GM21619 (cell line): ENCODE measurements around the gene ALDH5A1.
"Not testable (repeated sequence)": the region's sequence is repeated elsewhere in the genome, so short reads cannot be mapped to it uniquely, and the experiment has no call there.

Experiments
- ATAC-seq: cut with Tn5 transposase; IDR thresholded peaks from one replicate; pipeline ENCODE4 v1.9.1; 2021; ENCODE audit not compliant: unreplicated experiment

ALDH5A1 gene

DNA sequence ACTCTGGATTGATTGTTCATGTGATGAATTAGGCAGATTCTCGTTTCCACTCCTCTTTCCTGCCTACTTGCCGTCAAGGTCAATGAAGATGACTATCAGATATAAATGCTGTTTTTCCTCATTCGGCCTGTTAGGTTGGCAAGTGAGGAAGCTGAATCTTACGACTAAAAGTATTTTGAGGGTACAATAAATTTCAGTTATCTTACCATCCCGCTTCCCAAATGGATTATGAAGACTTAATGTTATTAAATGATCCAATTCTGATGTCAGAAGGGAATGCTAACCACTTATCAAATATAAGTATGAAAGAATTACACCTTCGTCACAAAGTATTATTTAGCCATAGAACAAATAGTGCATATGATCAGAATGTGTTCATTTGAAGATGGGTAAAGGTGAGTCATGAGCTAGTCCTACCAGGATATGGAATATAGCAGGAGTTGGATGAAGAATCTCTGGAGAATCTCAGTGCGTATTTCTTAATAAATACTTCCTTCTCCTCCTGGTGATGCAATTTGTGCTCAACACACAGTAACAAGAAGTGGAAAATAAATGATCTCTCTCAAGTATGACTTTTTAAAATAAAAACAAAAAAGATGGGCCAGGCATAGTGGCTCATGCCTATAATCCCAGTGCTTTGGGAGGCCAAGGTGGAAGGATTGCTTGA lies 10.0 kb upstream of the ALDH5A1 start:
- ATAC-seq = no peak

DNA sequence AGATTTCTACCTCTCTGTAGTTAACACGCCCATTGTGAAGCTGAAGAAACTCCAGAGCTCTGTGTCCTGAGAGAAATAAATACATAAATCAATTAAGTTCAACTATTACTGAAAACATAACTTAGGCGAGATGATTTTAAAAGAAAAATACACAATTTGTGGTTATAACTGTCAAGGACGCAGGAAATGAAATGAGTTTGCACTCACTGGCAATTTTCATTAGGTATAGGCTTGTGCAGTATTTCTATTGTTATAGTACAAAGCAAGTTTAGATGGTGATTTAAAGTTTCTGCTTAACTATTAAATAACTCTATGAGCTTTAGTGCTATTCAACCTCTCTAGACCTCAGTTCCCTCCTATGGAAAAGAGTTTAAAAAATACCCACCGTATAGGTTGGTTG lies 8.7 kb upstream of the ALDH5A1 start:
- ATAC-seq = no peak

DNA sequence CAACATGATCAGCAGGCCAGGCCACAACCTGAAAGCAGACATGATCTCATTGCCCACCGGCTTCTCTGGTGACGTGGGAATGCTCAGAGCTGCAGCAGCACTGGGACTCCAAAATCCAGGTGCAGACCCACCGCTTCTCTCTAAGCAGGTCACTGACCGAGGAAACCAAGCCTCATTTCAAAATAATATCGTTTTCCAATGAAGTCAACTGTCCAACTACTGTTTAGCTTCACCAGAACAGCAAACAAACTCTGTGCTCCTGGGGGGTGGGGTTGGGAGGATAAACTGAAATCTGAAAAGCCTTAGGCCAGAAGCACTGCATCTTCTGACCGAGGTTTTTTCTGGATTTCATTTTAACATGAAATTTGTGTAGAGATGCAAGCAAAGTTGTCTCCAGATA lies 5.3 kb upstream of the ALDH5A1 start, which contains the start of gene GPLD1:
Gene GPLD1 (minus strand): TSS at position 109 of the 400 bp plus-strand sequence. CDS start 67 bp downstream, at position 42.
- no peak for ATAC-seq

DNA sequence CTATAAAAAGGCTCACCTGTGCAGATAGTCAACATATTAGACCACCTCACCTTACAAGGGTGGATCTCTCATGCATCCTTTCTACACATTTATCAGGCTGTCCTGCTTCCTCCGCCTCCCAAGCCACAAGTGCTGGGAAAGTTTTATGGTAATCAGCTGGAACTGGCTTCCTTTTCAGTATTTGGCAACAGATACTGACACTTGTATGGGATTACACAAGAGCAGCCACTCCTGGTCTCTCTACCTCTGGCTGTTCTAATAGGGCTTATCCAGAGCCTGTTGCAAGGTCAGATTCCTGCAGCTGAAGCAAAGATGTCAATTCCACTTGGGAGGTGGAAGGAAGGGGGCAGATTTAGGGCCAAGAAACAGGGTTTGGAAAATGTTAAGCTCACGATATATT lies 4.9 kb upstream of the ALDH5A1 start:
- no peak for ATAC-seq

DNA sequence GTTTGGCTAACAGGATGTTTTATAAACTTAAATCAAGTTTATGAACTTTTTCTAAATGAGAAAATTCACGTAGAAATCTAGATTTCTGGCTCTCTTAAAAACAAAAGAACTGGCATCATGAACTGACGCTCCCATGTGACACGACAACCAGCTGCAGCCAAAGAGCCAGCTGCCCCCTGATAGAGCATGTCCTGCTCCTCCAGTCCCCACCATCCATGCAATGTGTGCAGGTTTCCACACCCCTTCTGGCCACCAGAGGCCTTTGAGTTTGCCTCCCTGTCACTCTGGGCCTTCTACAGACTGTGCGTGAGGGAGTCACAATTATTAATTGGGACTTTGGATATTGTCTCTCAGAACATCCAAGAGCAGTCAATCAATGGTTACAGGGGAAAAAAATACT lies 3.8 kb upstream of the ALDH5A1 start:
- no peak for ATAC-seq

DNA sequence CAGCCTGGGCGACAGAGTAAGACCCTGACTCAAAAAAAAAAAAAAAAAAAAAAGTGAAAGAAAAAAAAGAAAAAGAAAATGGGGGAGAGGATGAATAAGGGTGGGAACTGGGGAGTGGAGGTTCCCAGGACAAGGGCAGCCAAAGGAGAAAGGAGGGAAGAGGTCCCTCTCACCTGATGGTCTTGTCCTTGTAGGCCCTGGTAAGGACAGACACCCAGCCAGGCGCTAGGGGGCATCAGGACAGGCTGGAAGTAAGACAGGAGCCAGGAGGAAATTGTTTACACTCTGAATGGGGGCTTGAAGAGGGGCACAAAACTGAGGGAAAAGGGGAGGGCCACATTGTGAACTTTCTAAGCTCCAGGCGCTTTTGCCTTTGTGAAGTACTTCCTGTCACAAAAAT lies 2.3 kb upstream of the ALDH5A1 start:
- ATAC-seq = no peak

DNA sequence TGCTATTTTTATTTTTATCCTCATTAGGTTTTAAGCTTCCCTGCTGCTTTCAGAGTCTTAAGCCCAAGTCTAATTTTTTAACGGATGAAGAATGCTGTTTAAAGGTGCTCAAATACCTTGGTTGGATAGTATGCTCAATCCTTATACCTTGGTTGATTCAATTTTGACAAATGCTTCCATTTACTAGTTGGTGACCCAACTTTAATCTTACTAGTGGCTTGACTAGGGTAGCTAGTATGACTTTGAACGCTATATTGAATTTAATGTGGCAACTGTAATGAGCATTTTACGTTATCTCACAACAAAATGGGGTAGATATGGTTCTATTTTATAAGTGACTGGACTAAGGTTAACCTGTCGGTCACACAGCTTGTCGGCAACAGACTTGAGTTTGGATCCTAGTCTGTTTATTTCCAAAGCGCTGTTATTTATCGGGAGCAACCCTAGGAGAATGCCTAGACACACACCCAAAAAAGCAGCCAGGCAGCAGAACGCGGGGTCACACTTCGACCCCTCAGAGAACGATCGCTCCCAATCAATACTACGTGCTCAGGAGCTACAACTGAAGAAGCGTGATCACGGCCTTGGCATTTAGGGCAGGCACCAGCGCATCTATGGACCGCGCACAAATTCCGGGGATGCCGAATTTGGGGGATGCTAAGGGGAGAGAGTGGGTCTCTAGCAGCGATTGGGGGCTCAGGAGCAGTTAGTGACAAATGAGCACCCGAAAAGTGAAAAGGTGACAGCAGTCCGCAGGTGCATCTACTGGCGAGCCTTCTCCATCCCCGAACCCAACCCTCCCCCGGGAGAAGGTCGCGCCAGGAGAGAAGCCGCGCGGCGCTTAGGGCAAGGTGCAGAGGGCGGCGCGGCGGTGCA lies 586 bp upstream of the ALDH5A1 start:
- ATAC-seq = peak; percentile 6

DNA sequence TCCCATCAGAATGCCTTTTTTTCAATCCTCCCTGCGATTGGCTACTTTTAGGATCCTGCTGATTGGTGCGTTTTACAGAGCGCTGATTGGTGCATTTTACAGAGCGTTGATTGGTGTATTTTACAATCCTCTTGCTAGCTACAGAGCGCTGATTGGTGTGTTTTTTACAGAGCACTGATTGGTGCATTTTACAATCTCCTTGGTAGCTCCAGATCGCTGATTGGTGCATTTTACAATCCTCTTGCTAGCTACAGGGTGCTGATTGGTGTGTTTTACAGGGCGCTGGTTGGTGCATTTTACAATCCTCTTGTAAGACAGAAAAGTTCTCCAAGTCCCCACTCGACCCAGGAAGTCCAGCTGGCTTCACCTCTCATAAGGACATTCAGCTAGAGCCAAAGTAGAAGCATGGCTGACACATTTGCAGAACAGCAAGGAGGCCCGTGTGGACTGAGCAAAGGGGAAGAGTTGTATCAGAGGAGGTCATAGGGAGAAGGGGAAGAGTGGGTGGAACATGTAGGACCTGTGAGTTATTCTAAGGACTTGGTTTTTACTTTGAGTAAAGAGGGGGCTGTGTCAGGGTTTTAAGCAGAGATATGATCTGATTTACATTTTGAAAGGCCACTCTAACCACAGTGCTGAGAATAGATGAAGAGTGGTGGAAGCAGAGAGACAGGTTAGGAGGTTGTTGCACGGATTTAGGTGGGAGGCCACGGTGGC lies 2.6 kb downstream of the ALDH5A1 start:
- no peak for ATAC-seq

DNA sequence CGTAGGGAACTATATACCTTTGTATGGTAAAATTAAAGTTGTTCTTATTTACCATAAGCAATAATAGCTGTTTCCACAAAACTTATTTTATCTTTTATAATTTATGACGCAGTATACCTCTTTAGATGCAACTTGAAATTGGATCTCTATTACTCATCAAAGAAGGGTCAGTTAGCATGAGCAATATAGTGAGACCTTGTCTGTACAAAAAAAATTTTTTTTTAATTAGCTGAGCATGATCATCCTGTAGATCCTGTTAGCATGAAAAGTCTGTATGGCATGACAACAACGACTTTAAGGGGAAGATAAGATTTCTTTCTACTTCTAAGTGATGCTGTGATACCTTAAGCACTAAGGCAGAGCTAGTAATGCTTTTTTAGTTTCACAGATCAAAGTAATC lies 5.9 kb downstream of the ALDH5A1 start:
- ATAC-seq = no peak

DNA sequence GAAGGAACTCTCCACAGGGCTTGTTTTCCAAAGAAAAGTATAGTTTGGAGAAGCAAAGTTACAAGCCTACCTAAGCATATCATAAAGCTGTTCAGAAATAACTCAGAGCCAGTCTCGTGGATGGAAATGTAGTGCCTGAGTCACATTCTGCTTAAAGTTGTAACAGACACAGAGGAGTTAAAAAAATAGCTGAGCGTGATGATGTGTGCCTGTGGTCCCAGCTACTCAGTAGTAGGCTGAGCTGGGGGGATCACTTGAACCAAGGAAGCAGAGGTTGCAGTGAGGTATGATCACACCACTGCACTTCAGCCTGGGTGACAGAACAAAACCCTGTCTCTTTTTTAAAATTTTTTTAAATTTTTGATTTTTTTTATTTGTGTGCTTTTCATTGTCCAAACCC lies 6.6 kb downstream of the ALDH5A1 start:
- ATAC-seq = no peak

DNA sequence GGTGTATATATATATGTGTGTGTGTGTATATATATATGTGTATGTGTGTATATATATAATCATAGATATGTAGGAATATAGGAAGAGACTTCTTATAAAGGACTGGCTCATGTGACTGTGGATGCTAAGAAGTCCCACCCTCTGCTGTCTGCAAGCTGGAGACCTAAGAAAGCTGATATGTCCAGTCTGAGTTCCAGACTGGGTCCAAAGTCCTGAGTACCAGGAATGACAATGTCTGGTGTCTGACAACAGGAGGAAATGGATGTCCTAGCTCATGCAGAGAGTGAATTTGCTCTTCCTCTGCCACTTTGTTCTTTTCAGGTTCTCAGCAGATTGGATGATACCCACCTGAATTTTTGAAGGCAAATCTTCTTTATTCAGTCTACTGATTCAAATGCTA lies 7.1 kb downstream of the ALDH5A1 start:
- no peak for ATAC-seq

DNA sequence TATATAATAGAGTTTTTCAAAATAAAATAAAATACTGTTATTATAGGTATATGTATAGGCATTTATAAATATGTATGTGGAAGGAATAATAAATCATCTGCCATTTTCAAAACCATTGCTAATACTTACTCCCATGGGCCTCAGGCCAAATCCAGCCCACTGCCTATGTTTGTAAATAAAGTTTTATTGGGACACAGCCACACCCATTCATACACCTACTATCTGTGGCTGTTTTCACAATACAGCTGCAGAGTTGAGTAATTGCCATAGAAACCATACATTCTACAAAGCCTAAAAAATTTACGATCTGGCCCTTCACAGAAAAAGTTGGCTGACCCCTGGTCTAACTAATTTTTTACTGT lies 9.5 kb downstream of the ALDH5A1 start:
- ATAC-seq = no peak

DNA sequence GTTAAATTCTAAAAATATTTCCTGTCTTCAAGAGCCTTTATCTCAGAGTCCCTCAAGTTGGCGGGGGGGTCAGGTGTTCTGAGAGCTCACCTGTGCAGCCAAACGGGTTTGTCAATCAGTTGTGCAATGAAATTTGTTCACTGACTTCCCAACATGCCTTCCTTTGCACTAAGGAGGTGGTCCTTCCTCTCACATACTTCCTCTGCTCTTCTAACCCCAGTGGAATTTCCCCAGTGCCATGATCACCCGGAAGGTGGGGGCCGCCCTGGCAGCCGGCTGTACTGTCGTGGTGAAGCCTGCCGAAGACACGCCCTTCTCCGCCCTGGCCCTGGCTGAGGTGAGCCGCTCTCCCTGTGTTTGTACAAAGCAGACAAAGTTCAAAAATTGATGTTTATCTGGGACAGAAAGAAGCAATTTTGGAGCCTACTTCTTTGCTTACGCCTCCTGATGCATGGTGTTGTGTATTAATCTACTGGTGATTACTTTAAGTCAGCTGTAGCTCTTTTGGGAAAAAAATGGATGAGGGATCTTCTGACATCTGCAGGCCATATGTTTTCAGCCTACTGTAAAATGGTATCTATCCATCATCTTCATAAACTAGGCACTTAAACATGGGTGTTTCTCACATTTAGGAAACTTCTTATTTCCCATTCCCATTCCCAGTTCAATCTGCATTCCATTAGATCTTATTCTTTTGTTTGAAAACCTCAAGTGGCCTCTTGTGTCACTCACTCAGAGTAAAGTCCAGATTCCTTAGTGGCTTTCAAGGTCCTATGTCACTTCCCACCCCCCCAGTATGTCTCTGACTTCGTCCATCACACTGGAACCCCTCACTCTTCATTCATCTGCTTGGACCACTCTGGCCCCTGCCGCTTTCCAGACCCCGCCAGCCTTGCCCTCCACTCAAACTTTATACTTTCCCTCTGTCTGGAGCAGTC lies 10.1 kb downstream of the ALDH5A1 start:
- no peak for ATAC-seq

DNA sequence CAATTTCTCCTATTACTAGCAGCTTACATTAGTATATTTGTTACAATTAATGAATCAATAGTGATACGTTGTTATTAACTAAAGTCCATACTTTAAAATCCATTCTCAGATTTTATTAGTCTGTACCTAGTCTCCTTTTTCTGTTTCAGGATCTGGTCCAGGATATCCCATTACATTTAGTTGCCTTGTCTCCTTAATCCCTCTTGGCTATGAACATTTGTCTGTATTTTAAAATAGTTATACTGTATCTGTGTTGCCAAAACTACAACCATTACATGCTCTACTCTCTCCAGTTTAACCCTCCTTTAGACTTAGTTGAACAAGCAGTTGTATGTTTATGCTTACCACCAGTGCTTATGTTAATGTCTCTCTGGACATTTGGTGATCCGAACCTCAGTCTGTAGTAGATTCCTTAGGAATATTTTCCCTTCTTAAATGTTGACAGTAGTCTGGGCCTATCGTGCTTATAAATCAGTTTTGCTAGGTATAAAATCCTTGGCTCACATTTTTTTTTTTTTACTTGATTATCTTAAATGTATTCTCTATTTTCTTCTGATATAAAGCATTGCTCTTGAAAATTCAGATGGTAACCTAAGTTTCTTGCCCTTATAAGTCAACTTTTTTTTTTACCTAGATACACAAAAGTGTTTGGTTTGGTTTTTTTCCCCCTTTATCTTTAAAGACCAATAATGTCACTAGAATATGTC lies 12.2 kb downstream of the ALDH5A1 start:
- ATAC-seq = no peak

DNA sequence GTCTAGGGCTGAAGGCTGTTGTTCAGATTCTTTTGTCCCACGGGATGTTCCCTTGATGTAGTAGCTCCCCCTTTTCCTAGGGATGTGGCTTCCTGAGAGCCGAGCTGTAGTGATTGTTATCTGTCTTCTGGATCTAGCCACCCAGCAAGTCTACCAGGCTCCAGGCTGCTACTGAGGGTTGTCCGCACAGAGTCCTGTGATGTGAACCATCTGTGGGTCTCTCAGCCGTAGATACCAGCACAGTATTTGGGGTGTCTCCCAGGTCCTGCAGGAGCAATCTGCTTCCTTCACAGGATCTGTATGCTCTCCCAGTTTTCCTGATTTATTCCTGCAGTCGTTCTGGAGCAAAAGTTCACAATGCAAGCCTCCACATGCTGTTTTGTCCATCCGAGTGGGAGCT lies 17.2 kb downstream of the ALDH5A1 start:
- not testable (repeated sequence) for ATAC-seq

DNA sequence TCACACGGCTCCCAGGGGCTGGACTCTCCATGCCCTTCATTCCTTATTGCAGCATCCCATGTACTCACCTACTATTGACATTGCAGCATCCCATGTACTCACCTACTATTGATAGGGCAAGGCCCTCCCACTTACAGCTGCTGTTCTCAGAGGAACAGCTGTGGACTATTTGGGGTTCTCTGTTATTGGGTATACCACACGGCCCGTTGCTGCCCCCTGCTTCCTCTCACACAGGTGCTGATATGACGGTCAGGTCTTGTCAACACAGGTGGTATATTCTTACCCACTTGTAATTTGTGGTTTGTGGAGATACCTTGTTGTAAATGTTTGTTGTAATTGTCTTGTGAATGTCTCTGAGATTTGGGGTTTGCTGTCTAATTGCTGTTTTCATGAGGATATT lies 18.8 kb downstream of the ALDH5A1 start:
- peak; percentile 32 for ATAC-seq

DNA sequence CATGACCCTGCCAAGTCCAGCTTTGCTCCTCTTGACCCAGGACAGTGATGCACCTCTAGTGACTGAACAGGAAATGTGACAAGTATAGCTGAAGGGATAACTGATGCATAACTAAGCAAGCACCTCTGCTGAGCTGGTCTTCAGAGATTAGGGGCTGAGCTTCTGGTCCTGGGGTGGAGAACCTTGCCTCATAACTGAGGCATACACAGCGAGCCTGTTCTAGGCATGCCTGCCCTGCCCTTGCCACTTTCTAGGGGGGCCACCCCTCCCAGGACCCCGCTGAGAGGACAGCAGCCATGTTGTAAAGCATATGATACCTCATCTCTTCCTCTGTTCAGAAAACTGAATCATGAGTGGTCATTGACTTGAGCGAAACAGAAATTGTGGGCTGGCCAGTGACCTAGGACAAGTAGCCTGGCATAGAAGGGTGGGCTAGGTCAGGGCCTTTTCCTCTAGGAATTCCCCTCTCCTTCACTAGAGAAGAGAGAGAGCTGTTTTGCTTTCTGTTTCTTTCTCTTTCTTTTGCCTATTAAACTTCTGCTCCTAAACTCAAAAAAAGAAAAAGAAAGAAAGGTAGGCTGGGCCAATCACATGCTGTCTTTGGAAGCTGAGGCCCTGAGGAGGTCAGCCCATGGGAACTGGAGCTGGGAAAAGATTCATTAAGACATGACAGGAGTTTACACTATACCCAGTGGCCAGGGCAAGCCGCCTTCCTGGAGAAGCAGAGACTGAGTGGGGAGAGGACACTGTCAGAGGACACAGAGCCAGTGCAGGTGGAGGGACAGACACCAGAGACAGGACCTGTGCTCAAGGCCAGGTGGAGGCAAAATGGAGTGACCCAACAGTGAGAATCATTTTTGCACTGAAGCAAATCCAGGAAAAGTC lies 23.1 kb downstream of the ALDH5A1 start:
- ATAC-seq = peak; percentile 77

DNA sequence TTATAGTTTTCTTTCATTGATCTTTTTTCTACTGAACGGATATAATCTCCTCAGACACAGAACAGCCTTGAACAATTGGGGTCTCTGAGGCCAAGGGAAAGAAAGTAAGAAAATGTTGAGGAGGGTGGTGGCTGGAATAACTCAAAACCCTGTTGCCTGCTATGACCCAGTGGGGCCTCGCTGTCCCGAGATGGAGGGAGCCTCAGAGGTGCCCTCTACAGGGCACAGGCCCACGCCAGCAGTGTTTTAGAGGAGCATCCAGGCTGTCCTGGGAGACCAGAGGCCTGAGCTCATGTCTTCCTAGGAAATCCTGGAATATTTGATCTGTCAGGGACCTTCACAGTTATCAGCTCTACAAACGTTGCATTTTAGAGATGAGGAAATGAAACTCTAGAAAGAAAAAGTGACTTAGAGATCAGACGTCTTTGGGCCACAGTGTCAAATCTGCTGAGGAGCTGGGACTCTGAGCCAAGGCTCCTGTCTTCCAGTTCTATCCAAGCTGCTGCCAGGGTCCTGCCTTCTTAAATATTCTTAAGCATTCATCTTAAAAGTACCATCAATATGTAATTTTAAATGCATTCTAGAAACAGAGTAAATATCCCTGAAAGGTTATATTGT lies 26.3 kb downstream of the ALDH5A1 start:
- peak; percentile 34 for ATAC-seq
